Measurements from ENCODE around the gene CNKSR1.

CNKSR1 gene

DNA sequence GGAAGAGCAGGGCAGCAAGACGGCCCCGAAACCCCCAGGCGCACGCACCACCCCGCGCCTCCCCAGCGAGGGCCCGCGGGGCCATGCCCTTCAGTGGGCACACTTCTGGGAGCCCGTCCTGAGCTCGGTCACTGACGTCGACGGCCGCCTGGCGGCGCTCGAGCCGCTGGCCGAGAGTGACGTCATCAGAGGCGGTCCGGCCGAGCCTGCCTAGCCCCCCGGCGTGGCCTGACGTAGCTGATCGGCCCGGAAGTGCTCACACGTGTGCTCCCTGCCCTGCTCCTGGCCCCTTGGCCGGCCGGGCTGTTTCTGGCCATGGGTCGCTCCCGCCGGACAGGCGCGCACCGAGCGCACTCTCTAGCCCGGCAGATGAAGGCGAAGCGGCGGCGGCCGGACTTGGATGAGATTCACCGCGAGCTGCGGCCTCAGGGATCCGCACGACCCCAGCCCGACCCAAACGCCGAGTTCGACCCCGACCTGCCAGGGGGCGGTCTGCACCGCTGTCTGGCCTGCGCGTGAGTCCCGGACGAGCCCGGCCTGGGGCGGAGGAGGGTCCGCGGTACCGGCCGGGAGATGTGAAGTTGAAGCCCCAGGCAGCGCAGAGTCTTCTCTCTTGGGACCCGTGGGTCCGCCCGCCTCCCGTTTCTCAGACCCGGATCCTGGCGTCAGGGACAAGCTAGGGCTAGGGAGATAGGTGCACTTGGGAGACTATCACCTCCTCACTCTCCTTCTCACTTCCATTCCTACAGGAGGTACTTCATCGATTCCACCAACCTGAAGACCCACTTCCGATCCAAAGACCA is 7.4 kb upstream of the CNKSR1 start, which contains the start of gene ZNF593:
Gene ZNF593 (plus strand): TSS at position 240 of the 803 bp plus-strand sequence. CDS start 76 bp downstream, at position 316.
- no peaks in the 10 kb centered on the region for H4K20me1 ChIP-seq (ENCODE audit: insufficient read depth, low read length)
- no peak within 1 kb of the TSS for H3K27ac ChIP-seq (ENCODE audit: low read depth, low read length, poor library complexity, severe bottlenecking)
- H2AFZ ChIP-seq (ENCODE audit: low read length) = no peak within 1 kb of the TSS

DNA sequence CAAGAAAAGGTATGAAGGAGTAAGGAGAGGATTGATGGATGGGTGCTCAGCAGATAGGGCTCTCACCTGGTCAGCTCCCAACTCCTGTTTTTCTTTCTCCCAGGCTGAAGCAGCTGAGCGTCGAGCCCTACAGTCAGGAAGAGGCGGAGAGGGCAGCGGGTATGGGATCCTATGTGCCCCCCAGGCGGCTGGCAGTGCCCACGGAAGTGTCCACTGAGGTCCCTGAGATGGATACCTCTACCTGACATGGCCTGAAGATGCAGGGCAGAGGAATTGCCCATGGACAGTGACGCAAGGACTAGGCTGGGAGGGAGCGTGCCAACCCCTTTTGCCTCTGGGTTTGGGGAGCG is 6.8 kb upstream of the CNKSR1 start:
- Histone ChIP-seq H3F3A (ENCODE audit: insufficient read depth, low read length) (no peaks in the 10 kb centered on the region), H4K20me1 (ENCODE audit: insufficient read depth, low read length) (no peaks in the 10 kb centered on the region), H3K27ac (ENCODE audit: low read depth, low read length, poor library complexity, severe bottlenecking) (no peak overlapping the region), H3K36me3 (ENCODE audit: insufficient read depth, low read length) (peaks cover 9% of the 10 kb centered on the region), H3K4me2 (ENCODE audit: low read length) (peak overlapping the region; percentile 94), H3K4me3 (ENCODE audit: low read depth, low read length, poor library complexity, severe bottlenecking) (peak overlapping the region; percentile 79), H2AFZ (ENCODE audit: low read length) (no peak overlapping the region), H3K9ac (ENCODE audit: low read length) (peak overlapping the region; percentile 82), H3K9me2 (ENCODE audit: low read depth, low read length) (no peaks in the 10 kb centered on the region), H3K9me3 (ENCODE audit: low read length) (no peaks in the 10 kb centered on the region), H3K79me2 (ENCODE audit: insufficient read depth, low read length) (no peaks in the 10 kb centered on the region), H3K4me1 (ENCODE audit: insufficient read depth, low read length, severe bottlenecking) (peaks cover 16% of the 10 kb centered on the region), H3K27me3 (ENCODE audit: insufficient read depth, low read length) (no peaks in the 10 kb centered on the region; the same call in 1 of the 2 replicates)
- TF ChIP-seq EZH2 (IDR thresholded peaks at IDR 0.05; ENCODE audit: borderline replicate concordance, low read length) = no peak
- TF ChIP-seq CTCF (IDR thresholded peaks at IDR 0.05; ENCODE audit: low read length) = no peak

More for the DNA sequence above, 7.4 kb upstream of the CNKSR1 start, which contains the start of gene ZNF593:
- Histone ChIP-seq H3K4me1 (ENCODE audit: insufficient read depth, low read length, severe bottlenecking) (peaks cover 16% of the 10 kb centered on the region), H3K9me3 (ENCODE audit: low read length) (no peaks in the 10 kb centered on the region), H3K9me2 (ENCODE audit: low read depth, low read length) (no peaks in the 10 kb centered on the region), H3K79me2 (ENCODE audit: insufficient read depth, low read length) (no peaks in the 10 kb centered on the region), H3K27me3 (ENCODE audit: insufficient read depth, low read length) (no peaks in the 10 kb centered on the region; the same call in 1 of the 2 replicates), H3K4me2 (ENCODE audit: low read length) (peak within 1 kb of the TSS; percentile 94), H3F3A (ENCODE audit: insufficient read depth, low read length) (no peaks in the 10 kb centered on the region), H3K36me3 (ENCODE audit: insufficient read depth, low read length) (peaks cover 9% of the 10 kb centered on the region), H3K9ac (ENCODE audit: low read length) (peak within 1 kb of the TSS; percentile 82), H3K4me3 (ENCODE audit: low read depth, low read length, poor library complexity, severe bottlenecking) (peak within 1 kb of the TSS; percentile 79)
- peak; percentile 80 for TF ChIP-seq CTCF (IDR thresholded peaks at IDR 0.05; ENCODE audit: low read length)
- no peak for TF ChIP-seq EZH2 (IDR thresholded peaks at IDR 0.05; ENCODE audit: borderline replicate concordance, low read length)

DNA sequence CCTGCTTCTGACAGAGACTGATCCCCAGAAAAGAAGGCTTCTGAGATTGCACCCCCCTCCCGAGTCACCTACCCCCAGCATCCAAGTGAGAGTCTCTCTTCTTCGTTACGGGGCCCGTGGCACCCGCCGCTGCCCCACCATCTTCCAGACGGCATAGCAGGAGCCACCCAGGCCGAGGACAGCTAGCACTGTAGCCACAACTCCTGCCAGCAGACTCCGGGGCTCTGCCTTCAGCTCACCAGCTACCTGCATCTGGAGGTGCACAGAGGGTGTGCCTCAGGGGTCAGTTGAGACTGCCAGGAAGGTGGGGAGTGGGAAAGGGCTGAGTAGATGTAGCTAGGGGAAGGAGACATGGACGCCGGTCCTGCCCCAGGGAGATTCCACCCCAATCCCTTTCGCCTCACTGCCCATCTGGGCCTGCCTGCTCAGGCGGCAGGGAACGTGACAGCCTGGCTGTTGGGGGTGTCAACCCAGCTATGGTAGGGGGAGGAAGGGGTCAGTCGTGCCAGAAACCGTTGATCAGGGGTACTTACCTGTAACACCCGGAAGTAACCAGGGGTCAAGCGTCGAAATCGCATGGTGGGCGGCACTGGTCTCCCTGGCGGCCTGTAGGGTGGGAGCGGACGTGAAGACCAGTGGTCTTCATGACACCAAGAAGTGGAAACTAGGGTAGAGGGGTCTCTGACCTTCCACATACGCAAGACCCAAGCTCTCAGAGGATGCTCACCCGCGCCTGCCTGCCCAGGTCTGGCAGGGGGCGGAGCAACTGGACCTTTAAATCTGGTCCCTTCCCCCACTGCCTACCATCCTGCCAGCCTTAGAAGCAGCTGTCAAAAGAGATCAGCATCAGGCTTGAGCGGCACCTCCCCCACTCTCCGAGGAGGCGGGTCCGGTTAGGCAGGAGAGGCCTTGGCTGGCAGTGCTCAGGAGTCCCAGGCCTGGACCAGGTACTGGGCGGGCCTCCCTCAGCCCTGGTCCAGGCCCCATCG is 5.9 kb upstream of the CNKSR1 start, which contains the start of gene ZNF593OS:
Gene ZNF593OS (minus strand): TSS at position 749 of the 989 bp plus-strand sequence. CDS start 171 bp downstream, at position 578.
- Histone ChIP-seq H3K27me3 (ENCODE audit: insufficient read depth, low read length) (no peaks in the 10 kb centered on the region; the same call in 1 of the 2 replicates), H4K20me1 (ENCODE audit: insufficient read depth, low read length) (no peaks in the 10 kb centered on the region), H3K27ac (ENCODE audit: low read depth, low read length, poor library complexity, severe bottlenecking) (no peak within 1 kb of the TSS), H3F3A (ENCODE audit: insufficient read depth, low read length) (no peaks in the 10 kb centered on the region), H3K4me3 (ENCODE audit: low read depth, low read length, poor library complexity, severe bottlenecking) (peak within 1 kb of the TSS; percentile 79), H3K4me1 (ENCODE audit: insufficient read depth, low read length, severe bottlenecking) (peaks cover 16% of the 10 kb centered on the region), H2AFZ (ENCODE audit: low read length) (no peak within 1 kb of the TSS), H3K9me2 (ENCODE audit: low read depth, low read length) (no peaks in the 10 kb centered on the region), H3K9me3 (ENCODE audit: low read length) (no peaks in the 10 kb centered on the region), H3K9ac (ENCODE audit: low read length) (peak within 1 kb of the TSS; percentile 82), H3K4me2 (ENCODE audit: low read length) (peak within 1 kb of the TSS; percentile 94), H3K36me3 (ENCODE audit: insufficient read depth, low read length) (peaks cover 9% of the 10 kb centered on the region), H3K79me2 (ENCODE audit: insufficient read depth, low read length) (no peaks in the 10 kb centered on the region)
- TF ChIP-seq EZH2 (IDR thresholded peaks at IDR 0.05; ENCODE audit: borderline replicate concordance, low read length) (no peak), CTCF (IDR thresholded peaks at IDR 0.05; ENCODE audit: low read length) (no peak)
